NCI-H226 (cell line): ENCODE measurements around the gene PHEX.

ENCODE experiments used
- DNase-seq: peaks from one replicate; pipeline ENCODE4 v3.0.0-alpha.2; 2015

PHEX gene

GRCh38 chrX:22032084-22032483, at the start of gene PHEX:
PHEX (plus strand) TSS chrX:22032325; CDS start chrX:22033006, 681 bp downstream.
- DNase-seq, result no peak

GRCh38 chrX:21985332-21985777, 46.8 kb upstream of the PHEX start:
- DNase-seq, result peak; percentile 17

GRCh38 chrX:21986596-21986995, 45.5 kb upstream of the PHEX start:
- no peak for DNase-seq

GRCh38 chrX:21989384-21989783, 42.7 kb upstream of the PHEX start:
- no peak for DNase-seq

- DNase-seq, result no peak
Measured at GRCh38 chrX:21990832-21991231, 41.3 kb upstream of the PHEX start.

DNA sequence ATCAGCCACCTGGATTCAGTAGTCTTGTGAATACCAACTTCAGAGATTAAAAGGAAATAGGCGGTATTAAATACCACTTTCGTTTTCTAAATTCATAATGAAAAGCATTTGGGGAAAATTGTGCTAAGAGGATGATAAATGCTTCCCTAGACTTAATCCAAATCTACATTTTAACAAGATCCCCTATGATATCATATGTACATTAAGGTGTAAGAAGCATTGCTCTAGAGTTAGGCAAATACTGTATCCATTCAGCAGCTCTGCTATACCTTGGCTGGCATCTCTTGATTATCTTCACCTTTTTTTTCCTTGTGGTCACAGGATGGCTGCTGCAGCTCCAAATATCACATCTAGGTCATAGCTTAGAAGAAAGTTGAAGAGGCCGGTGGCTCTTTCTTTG, 40.6 kb upstream of the PHEX start:
- DNase-seq, result no peak

DNA sequence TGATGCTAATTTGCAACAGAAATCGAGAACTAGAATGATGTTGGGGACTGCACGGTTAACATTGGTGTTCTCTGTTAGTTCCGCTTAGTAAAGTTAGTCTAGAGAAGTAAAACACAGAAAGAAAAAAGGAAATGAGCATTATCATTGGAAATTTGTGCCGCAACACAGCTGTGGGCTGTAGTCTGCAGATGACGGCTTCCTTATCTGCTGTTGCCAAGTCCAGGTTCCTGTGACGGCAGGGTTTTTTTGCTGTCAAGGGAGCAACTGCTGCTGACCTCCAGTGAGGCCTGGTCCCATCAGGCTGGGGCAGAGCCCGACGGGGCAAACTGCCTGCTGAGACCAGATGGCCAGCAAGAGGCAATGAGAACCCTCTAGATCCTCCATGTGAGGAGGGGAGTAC, 38.9 kb upstream of the PHEX start:
- no peak for DNase-seq

DNA sequence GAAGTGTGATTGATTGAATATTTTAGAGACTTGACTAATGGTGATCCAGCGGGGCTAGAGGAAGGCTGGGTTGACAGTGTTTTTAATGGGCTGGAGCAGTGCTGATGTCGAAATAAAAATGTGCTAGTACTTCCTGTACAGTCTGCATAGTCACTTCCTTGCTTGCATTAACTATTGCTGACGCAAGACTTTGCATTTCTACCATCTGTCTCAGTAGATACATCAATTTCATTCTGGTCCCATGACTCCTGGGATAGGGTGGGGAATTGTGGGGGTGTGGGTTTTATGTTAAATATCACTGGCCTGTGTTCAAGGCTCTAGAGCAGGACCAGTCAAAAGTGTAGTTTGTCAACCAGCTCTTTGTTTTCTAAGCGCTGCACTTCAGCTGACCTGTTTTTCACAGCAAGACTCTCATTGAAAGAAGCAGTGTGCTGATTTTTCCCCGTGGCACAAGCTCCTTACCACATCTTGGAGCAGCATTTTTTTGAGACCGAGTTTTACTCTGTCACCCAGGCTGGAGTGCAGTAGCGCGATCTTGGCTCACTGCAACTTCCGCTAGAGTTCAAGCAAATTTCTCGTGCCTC, 35.2 kb upstream of the PHEX start:
- peak; percentile 52 for DNase-seq

DNA sequence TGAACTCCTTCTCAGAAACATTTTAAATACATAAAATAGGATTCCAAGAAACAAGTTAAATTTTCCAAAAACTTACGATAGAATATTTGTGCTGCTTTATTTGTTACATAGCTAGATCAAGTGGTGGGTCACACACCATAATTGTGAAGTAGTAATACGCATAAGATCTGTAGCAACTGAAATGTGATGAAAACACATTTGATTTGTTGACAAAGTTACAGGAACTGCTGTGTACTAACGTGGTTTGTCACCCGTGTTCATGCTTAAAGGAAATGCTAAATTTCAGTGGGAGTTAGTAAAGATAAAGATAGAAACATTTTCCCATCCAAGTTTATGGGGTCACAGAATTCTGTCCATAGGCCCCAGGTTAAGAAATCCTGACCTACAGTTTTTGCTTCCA, 34.1 kb upstream of the PHEX start:
- DNase-seq, result no peak

GRCh38 chrX:22004866-22005265, 27.3 kb upstream of the PHEX start:
- DNase-seq, result no peak

GRCh38 chrX:22012051-22012450, 20.1 kb upstream of the PHEX start:
- no peak for DNase-seq

GRCh38 chrX:22012931-22013330, 19.2 kb upstream of the PHEX start:
- DNase-seq, result no peak

DNA sequence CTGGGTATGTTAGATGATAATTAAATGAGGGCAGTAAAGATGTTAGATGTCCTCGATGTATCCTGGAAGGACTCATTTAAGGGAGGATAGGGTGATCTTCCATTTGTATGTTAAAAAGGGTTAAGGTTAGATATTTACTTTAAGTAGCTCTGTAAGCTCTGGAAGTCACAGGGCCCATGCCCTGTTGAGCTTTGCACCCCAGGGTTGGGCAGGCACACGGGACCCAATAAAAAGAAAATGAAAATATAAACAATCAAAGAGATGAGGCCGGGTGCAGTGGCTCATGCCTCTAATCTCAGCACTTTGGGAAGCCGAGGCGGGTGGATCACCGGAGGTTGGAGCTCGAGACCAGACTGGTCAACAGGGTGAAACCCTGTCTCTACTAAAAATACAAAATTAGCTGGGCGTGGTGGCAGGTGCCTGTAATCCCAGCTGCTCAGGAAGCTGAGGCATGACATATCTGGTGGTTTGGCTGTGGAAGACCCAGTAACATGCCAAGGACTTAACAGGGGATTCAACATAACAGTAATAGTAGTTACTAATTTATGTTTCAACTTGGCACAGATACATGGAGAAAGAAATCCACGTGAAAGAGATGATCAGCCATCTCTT, 16.9 kb upstream of the PHEX start:
- no peak for DNase-seq

GRCh38 chrX:22021751-22022324, 10.3 kb upstream of the PHEX start:
- no peak for DNase-seq

- DNase-seq, result no peak
Measured at GRCh38 chrX:22024577-22024976, 7.5 kb upstream of the PHEX start.

- no peak for DNase-seq
Measured at GRCh38 chrX:22025751-22026150, 6.4 kb upstream of the PHEX start.

DNA sequence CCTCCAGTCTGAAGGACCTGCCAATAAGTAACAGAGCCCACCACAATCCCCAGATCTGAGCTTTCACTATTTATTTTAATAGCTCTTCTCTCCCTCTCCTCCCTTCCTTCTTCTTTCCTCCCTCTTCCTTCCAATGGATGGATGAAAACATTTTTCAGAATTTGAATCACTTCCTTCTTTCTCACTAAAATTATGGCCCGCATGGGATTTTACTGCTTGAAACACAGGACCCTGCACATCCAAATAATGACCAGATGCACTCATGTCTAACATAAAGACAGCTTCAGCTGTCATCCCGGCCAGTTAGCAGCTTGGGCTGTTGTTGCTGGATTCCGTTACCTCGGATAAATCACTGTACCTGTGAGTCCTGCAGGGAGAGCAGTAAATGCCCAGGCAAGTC, 5.4 kb upstream of the PHEX start:
- DNase-seq, result no peak

GRCh38 chrX:22032506-22032905, 381 bp downstream of the PHEX start:
- DNase-seq, result no peak

DNA sequence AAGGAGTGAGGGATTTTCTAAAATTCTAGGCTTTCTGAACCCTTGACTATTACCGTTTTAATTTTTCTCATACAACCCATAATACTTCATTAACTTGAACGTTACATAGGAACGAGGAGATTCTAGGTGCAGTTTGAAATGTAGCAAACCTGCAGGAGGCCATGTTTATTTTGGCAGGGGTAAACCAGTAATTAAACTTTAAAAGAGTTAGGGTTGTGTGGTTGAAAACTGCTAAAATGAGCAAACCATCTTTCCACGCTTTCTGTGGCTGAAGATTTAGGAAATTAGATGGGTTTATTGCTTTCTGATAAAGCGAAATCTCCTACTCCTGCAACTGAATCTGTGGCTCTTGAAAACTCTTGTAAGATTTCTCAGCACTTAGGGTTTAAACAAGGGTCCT, 1.7 kb downstream of the PHEX start:
- DNase-seq, result no peak

DNA sequence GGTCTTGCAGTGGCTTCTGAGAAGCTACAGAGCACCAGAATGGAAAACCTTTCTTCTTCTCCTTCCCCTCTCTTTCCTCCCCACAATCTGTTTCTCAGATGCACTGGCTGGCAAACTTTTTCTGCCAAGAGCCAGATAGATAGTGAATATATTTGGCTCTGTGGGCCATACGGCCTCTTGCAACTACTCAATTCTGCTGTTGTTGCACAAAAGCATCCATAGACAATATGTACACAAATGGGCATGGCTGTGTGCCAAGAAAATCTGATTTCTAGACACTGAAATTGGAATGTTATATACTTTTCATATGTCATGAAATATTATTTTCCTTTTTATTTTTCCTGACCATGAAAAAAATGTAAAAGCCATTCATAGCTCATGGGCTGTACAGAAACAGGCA, 3.1 kb downstream of the PHEX start:
- DNase-seq, result no peak

GRCh38 chrX:22037225-22037624, 5.1 kb downstream of the PHEX start:
- no peak for DNase-seq

- DNase-seq, result no peak
Measured at GRCh38 chrX:22037911-22038537, 5.9 kb downstream of the PHEX start.

GRCh38 chrX:22039541-22039940, 7.4 kb downstream of the PHEX start:
- DNase-seq, result no peak

DNA sequence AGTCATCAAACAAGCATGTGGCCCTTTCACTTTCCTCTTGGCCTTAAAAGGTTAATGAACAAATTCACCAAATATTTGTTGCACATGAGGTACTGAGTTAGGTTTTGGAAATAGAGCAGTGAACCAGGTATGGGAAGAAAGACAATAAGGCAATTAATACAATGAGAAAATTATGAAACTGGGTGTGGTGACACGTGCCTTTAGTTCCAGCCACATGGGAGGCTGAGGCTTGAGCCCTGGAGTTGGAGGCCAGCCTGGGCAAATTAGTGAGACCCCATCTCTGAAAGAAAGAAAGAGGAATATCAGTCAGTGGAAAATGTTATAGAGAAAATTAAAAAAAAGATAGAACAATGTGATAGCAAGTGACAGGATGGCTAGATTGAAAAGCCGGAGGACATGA, 8.1 kb downstream of the PHEX start:
- no peak for DNase-seq
